G401.6 (cell line): ENCODE results near the gene AXIN1.
"Not testable (repeated sequence)": the region's sequence is repeated elsewhere in the genome, so short reads cannot be mapped to it uniquely, and the experiment has no call there.

Experiments
- FAIRE-seq: peaks from 2 replicates; lab custom pipeline; 2012; peaks lifted over from hg19 to GRCh38; lab: Jason Lieb, UNC

Gene AXIN1

DNA sequence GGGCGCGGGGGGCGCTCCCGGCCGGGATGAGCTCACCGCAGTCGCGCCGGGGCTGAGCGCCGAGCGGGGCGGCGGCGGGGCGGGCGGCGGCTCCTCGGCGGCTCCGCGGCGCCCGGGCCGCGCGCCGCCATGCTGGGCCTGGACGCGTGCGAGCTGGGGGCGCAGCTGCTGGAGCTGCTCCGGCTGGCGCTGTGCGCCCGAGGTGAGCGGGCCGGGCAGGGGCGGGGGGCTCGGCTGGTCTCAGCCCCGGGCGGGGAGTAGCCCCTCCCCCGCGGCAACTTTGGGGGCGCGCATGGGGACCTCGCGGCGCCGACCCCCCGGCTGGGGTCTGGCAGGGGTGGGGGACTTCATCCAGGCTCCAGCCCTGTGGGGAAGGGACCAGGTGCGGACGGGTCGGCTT lies 72.0 kb downstream of the AXIN1 start, which contains the start of gene ARHGDIG:
Gene ARHGDIG (plus strand): TSS at position 40 of the 400 bp plus-strand sequence. CDS start 90 bp downstream, at position 130.
- no peak for FAIRE-seq

DNA sequence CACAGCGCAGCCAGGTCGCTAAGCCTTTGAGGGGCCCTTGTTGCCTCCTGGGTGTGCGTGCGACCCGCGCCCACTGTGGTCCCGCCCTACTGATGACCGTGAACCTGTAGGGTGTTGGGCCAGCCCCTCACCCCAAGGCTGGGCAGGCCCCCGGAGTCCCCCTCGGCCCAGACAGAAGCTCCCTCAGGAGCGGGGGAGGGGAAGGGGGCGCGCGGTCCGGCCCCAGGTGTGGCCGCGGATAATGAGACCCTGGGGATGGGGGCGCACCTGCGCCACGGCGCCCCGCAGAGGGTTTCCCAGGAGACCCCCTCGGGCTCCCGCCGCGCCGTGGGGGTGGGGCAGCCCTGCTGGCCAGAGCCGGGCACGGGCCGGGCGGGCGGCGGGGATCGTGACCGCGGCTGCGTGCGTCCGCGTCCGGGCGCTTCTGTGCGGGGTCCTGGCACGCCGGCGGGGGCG lies 72.5 kb downstream of the AXIN1 start:
- no peak for FAIRE-seq

DNA sequence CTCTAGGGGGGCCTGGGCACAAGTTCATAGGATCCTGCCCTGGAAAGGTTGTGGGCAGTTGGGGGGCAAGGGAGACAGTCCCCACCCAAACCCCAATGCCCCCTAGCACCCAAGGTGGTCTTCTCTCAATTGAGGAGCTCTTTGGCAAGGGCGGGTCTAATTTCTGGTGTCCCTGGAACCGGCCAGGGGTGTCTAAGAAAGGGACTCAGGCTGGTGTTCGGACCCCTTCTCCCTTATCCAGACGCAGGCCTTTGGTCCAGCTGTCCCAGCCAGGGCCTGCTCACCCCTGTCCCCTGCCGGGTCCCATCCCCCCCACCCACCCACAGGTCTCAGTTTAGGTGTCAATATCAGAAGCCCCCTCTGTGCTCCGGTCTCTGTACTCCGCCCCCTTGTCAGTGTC lies 73.0 kb downstream of the AXIN1 start:
- no peak for FAIRE-seq

DNA sequence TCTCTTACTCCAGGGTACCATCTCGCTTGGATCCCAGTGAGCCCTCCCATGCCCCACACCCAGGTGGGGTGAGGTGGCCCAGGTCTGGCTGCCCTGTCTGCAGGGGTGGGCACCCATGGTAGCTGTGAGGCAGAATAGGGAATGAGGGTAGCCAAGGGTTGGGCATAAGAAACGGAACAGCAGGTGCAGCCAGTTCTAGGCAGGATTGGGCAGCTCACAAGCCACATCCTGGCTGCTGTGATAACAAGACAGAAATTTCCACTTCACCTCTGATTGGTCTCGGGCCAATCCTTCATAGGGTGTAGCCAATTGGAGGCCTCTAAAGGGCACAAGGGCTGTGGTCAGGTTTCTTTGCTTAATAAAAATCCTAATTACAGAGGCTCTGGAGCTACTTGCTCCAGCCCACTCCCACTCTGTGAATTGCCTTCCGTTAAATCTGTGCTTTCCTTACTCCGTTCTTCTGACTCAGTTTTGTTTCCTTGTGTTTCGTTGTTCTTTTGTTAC lies 73.6 kb downstream of the AXIN1 start:
- FAIRE-seq = peak; percentile 74

DNA sequence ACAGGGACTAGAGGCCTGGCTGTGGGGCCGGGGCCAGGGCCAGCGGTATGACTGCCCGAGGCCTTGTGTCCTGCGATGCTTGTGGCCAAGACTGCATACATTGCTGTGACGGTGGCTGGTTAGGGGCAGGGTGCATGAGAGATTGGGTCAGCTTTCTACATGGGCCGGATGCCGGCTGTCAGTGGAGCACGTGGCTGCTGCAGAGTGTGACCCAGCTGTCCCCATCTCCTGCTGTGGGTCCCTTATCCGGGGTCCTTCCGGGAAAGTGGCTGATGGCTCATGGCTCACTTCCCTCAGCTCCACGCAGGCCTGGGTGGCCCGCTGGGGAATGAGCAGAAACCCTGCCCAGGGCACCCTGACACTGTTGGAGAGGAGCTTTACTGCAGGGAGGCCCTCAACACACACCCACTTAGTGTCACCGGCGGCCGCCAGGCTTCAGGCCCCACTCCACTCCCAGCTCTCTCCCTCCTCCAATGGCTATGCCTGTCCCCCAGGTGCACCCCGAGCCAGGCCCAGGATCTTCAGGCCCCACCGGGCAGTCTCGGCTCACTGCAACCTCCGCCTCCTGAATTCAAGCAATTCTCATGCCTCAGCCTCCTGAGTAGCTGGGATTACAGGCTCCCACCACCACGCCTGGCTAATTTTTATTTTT lies 76.0 kb downstream of the AXIN1 start:
- FAIRE-seq = no peak

DNA sequence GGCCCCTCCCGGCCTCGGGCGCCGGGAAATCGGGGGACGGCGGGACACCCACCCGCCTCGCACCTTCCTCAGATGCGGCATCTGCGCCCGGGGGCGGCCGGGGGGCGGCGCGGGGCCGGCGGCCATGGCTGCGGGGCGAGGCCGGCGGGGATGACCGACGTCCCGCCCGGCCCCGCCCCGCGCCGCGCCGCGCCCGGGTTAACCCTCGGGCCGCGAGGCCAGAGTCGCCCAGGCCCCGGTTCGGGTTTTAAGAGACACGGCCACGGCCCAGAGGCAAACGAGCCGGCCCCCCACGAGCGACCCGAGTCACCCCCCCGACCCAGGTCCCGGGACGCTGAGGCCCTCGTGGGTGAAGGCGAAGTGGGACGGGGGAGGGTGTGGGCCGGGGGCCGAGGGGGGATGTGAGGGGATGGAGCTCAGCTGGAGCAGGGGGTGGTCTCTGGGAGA lies 76.7 kb downstream of the AXIN1 start, which contains the start of gene RGS11:
Gene RGS11 (minus strand): TSS at position 159 of the 447 bp plus-strand sequence. CDS start 33 bp downstream, at position 126.
- no peak for FAIRE-seq

DNA sequence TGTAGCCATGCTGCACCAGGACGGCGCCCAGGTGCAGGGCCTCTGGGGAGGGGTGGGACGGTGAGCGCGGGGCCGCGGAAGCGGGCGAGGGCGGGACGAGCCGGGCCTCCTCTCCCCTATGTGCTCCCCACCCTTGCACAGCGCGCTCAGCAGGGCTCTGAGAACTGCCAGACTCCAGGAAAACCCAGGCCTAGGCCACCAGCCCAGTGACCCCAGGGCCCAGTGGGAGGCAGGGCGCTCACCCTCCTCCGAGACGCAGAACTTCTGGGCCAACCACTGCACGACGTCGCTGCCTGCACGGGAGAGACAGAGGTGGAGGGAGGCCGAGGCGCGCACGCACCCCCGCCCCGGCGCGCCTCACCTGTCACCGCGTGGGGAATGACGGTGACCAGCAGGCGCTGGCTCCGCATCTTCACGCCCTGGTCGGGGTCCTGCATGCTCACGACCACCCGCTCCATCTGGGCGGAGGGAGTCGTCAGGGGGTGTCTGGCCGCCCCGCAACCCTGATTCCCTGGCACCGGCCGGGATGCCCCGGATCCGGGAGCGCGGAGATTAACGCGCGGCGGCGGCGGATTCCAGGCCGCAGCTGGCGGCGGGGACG lies 77.4 kb downstream of the AXIN1 start:
- no peak for FAIRE-seq

DNA sequence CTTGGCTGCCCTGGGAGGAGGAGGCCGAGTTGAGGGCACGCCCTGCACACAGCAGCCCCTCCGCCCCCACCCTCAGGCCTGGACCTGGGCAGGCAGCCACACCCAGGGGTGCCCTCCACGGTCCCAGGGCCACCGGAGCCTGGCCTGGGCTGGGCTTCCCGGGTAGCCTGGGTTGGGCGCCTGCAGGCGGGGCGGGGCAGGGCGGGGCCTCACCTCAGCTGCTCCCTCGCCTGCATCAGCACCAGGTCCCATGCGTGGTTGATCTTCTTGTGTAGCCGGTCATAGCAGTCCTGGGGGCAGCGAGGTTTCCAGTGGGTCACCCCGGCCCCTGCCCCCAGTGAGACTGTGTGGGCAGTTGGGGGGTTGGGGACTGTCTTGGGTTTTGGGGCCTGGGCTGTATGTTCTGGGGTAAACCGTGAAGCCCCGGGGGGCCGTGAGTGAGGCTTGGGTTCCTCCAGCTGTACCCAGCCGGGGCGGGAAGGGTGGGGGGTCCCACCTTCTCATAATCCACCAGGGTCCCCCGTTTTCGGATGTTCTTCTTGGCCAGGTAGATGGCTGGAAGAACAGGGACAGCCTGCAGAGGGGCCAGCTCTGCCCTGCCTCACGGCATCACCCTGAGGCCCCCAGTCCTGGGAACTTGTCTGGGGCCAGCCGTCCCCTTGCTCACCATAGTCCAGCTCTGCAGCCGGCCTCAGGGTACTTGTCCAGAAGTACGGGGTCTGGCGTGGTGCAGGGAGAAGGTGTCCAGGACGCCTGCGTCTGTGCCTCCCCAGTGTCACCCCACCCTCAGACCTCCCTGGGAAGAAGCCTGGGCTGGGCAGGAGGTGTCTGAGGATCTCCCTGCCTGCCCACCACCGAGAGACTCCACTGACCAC lies 78.7 kb downstream of the AXIN1 start:
- no peak for FAIRE-seq

DNA sequence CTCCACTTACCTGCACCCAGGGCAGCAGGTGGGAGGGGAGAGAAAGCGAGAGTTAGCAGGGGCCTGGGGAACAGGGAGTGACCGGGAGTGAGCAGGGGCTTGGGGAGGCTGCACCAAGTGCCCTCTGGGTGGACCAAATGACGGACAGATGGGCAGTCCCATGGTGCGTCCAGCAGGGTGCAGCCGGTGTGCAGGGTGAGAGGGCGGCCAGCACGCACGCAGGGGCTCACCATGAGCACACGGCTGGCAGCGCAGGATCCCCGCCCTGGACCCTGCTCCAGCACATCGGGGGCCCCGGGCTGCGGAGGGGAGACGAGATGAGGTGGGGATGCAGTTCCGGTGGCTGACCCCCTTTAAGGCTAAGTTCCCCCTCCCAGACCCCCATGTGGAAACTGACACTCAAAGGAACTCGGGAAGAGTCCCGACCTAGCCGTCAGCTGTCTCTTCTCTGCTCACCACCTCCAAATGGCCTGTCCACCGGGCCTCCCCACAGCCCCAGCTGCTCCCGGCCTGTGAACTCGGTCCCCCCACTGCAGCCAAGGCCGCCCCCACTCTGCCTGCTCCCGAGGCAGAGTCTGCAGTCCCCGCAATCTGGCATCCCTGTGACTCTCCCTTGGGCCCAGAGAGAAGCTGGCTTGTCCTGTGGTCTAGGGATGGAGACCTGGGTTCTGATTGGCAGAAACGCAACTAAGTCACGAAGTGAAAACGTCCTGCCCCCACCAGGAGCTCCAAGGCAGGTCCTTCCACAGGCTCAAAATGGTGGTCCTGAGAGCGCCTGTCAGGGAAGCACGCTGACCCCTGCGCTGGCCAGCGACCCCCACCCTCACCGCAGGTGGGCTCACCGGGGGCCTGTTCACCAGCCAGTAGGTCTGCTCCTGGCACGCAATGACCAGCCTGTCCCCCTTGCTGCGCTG lies 79.6 kb downstream of the AXIN1 start:
- FAIRE-seq = no peak

DNA sequence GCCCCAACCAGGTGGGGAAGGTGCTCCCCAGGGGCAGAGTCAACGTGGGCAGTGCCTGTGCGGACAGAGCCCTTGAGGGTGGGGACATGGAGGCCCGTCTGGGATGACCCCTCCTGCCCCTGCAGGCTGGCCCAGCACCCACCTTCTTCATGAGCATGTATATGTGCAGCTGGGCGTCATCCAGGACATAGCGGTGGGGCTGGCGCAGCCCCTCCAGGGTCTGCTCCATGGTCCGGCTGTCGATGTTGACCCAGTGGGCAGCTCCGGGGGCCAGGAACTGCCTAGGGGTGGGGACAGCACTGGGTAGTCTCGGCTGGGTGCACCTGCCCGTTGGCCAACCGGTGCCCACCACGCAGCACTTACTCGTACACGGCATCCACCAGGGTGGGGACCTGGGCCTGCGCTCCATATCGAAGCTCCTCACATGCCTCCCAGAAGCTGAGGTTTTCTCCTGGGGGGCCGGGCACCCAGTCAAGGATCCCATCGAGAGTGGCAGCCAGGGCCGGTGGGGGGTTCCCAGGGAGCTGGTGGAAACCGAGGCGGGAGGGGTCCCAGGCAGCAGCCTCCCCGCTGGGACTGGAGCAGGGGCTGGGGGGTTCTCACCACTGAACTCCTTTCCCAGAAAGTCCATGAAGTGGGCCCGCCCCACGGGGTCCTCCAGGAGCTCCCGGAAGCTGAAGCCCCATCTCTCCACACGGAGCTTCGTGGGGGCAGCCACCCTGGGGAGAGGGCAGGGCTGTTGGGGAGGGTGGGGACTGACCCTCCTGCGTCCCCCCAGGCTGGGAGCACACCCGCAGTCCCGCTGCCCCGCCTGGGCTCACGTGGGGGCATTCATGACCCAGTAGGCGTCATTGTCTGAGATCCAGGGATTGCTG lies 81.9 kb downstream of the AXIN1 start:
- no peak for FAIRE-seq

DNA sequence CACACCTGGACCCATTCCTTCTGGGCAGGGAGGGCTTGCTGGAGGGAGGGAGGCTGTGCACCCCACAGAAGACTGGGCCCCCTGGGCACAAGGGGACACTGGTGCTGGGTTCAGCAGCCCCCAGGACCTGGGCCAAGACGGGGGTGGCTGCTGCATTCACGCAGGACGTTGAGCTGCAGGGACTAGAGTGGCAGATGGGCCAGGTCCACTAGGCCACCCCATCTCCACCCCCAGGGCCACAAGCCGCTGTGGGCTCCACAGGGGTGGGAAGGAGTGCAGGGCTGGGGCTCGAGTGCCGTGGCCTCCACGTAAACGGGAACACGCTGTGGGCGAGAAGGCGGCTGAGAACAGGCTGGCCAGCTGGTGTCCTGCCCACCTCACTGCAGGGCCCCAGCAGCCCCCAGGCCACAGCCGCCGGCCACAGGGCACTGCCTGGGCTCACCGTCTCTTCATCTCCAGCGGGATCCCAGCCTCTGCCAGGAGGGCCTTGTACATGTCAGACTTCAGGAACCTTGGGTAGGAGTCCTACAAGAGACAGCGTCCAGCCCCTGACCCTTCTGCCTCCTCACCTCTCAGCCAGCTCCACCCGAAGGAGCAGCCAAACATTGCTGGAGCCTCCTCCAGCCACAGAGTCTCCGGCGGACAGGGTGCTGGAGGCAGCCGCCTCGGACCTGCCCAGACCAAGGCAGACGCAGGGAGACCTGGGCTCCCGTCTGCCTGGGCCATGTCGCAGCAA lies 83.3 kb downstream of the AXIN1 start:
- no peak for FAIRE-seq

DNA sequence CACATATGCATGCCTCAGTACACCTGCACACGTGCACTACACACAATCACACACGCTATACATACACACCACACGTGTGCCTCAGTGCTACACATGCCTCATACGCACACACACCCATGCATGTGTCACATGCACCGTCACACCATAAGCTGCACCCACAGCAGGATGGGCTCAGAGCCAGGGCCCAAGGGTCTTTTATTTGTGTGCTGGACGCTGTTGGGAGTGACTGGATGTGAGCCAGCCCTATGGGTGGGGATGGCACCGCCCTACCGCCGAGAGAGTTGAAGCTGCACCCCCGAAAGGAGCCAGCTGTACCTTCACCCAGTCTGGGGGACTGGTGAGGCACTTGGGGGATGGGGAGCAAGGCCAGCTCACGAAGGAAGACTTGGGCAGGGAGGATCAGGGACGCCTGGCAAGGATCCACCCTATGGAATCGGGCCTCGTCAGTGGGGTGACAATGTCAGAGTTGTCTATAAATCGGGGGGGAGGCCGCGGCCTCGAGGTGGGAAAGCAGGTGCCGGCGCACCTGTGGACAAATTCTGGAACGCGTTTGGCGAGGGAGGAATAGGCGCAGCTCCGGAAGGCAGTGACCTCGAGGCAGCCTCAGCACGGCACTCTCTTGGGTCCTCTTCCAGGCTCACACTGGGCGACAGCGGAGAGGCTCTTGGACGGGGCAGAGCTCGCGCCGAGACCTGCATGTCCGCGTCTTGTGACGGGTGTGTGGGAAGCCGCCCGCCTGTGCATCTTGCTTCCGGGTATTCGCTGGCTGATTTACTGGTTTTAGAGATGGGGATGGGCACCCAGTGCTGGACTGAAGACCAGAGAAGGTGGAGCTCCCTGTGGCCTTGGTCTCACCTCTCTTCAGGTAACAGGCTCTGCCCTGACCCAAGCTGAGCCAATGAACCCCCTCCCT lies 84.1 kb downstream of the AXIN1 start:
- no peak for FAIRE-seq

DNA sequence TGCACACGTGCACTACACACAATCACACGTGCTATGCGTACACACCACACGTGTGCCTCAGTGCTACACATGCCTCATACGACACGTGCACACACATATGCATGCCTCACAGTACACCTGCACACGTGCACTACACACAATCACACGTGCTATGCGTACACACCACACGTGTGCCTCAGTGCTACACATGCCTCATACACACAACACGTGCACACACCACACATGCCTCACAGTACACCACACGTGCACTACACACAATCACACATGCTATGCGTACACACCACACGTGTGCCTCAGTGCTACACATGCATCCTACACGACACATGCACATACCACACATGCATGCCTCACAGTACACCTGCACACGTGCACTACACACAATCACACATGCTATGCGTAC lies 85.0 kb downstream of the AXIN1 start:
- not testable (repeated sequence) for FAIRE-seq

DNA sequence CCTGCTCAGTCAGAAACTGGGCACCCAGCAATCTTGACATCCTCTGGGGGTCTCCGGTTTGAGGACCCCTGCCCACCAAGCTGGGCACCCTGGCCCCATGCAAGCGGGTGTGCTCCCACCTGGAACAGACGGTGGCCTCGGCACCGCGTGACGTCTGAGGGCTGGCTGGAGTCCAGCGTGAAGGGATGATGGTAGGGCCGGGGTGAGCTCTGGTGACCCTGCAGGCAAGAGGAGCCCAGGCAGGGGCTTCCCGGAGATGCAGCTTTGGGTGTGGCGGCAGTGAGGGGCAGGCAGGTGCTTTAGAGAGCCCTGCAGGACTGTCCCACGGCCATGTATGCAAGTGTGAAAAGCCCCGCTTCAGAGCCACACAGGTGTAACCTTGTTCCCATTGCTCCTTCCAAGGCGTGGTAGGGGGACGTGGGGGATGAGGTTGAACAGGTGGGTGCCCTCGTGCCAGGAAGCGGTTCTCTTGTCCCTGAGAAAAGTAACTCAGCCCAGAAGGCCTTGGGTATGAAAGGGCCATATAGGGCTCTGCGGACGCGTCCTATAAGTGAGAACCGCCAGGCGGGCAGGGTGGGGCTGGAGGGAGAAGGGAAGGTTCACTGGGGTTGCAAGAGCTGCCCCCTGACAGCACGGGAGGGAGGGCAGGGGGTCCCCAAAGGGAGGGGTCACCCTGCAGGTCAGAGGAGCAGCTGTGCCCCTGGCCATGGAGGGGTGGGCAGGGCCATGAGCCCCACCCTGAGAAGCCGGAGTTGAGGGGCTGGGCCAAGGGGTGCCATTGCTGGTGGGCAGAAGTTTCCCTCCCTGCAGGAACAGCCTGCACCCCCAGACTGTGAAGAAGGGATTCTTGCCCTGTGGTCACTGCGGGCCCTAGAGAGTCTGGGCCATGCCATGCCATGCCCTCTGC lies 86.0 kb downstream of the AXIN1 start:
- FAIRE-seq = no peak

DNA sequence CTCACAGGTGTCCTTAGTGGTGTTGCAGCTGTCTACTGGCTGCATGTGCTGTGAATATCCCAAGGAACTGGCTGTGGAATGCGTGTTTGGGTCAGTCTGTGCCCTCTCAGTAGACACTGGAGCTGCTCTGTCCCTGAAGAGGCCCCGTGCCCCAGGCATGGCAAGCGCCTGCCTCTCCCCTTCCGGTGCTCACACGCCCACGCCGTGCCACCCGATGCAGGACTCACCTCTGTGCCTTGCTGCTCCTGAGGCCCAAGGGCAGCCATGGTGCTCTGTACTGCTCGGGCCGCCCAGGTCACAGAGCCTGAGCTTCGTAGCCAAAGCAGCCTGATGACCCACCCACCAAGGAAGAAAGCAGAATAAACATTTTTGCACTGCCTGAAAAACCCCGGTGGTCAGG lies 86.8 kb downstream of the AXIN1 start:
- FAIRE-seq = no peak

DNA sequence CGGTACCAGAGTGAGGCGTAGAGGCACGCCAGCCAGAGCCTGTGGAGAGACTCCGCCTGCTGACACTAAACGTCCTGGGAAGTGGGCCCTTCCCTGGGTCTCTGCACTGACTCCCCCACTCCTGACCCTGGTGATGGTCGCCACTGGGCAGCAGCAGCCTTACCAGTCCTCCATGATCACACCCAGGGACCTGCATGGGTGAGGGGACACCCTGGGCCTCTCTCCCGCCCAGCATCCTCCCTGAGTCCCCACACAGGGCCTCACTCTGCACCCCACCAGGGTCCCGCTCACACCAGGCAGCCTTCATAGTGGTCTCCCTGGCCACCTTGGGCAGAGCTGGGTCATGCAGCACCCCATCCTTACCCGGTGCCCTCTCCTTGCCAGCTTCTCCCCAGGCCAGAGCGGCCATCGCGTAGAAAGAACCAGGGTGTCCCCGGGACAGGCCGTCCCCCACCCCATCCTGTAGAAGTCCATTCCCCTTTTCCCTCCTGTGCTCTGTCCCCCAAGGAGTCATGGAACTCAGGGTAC lies 87.5 kb downstream of the AXIN1 start:
- no peak for FAIRE-seq

DNA sequence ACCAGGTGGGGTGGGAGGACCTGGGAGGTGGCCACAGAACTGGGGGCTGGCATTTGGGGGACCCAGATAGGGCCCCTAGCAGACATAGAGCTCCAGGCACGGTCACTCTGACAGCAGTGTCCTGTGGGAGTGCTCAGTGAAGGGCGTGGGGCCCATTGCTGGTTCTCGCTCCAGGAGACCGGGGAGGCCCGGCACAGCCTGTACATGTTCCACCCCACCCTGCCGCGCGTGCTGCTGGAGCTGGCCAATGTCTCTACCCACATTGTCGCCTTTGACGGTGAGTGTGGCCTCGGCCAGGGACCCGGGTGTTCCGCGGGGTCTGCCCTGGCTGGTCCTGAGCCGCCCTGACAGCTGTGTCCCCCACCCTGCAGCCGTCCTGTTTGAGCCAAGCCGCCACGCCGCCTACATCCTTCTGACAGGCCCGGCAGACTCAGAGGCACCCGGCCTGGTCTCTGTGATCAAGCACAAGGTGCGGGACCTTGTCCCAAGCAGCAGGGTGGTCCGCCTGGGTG lies 88.0 kb downstream of the AXIN1 start:
- no peak for FAIRE-seq
